ENCODE measurements around the gene TATDN3. TPM values are rescaled to one million over a fixed set of nuclear protein-coding genes. Genes with fewer than 3 reads are reported as not detected.

The TATDN3 gene
- total RNA-seq, 1 experiment from 2014 or later = 13.8 TPM

DNA sequence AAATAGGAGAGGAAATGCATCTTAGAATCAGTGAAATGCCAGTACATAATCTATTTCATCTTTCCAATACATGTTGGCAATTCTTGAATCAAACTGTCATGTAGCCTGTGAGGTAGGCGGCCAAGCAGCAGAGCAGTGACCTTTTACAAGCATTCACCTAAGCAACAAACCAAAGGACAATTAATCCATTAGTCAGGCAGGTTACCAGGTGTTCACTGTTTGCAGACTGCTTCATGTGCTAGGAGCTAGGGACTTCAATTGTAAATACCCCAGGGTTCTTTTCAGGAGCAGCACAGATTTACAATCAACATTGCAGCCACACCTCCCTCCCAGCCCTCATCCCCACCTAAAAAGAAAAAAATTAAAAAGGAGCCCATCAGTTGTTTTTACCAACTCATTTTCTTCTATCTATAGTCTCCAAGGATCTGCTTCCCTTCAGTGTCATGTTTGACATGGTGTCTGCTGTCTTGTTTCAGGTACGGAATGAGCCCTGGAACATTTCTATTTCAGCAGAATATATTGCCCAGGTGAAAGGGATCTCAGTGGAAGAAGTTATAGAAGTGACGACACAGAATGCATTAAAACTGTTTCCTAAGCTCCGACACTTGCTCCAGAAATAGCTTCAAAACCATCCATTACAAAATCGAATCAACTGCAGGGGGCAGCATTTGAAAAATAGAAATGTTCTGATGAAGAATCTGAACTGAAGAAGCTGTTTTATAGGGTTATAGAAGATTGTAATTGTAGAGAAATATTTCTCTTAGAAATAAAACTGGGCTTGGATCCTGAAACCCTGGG is 23.0 kb downstream of the TATDN3 start:
- peak overlapping the region in 2 of 3 experiments; percentile 30 to 84; a peak in 3 of 7 replicates for H3K27ac Mint-ChIP-seq
- Histone ChIP-seq H3K79me2 (ENCODE audit: insufficient read depth, low read length) (no peaks in the 10 kb centered on the region), H3K27me3 (ENCODE audit: insufficient read depth, low read length) (no peaks in the 10 kb centered on the region), H3K14ac (ENCODE audit: insufficient read depth, low read length) (no peak overlapping the region), H2BK20ac (ENCODE audit: low read depth, low read length, poor library complexity, severe bottlenecking) (no peak overlapping the region), H2BK120ac (ENCODE audit: low read depth, low read length, poor library complexity, severe bottlenecking) (no peak overlapping the region), H3K4me2 (ENCODE audit: insufficient read depth, insufficient read length, low read length) (no peak overlapping the region), H3K4me1 (ENCODE audit: insufficient read depth, low read length) (0 out of 2 replicates have a peak, but pooled peaks cover 3% of the 10 kb centered on the region), H3K23me2 (ENCODE audit: insufficient read length, low read depth, low read length, poor library complexity, severe bottlenecking) (no peaks in the 10 kb centered on the region), H3K27ac (ENCODE audit: insufficient read length, low read depth, low read length) (no peak overlapping the region), H3T11ph (ENCODE audit: low read length) (no peak overlapping the region), H3K23ac (ENCODE audit: insufficient read length, low read depth, low read length) (no peak overlapping the region), H3K79me1 (ENCODE audit: insufficient read depth, low read depth, low read length, poor library complexity, severe bottlenecking) (no peaks in the 10 kb centered on the region), H2AFZ (ENCODE audit: low read length) (no peak overlapping the region), H3K56ac (ENCODE audit: insufficient read length, low read depth, low read length) (no peak overlapping the region), H3K18ac (ENCODE audit: insufficient read length, low read depth, low read length) (no peak overlapping the region), H2AK5ac (ENCODE audit: insufficient read length, low read length) (no peak overlapping the region), H4K8ac (replicated peaks; ENCODE audit: insufficient read length, low read depth, low read length) (no peak overlapping the region), H3K4ac (ENCODE audit: low read depth, low read length) (no peak overlapping the region), H3K9me3 (ENCODE audit: control insufficient read depth, low read depth, low read length) (no peaks in the 10 kb centered on the region), H4K20me1 (ENCODE audit: control insufficient read depth, insufficient read depth, insufficient read length) (no peaks in the 10 kb centered on the region), H2BK5ac (ENCODE audit: insufficient read length, low read length) (no peak overlapping the region), H4K5ac (ENCODE audit: insufficient read length, low read depth, low read length) (no peak overlapping the region), H2BK12ac (ENCODE audit: insufficient read length, low read depth, low read length) (no peak overlapping the region), H2BK15ac (ENCODE audit: low read depth, low read length) (0 out of 2 replicates have a peak overlapping the region, but pooled peaks have one; percentile 69), H3K9ac (ENCODE audit: extremely low read depth, insufficient read length, low read length) (no peak overlapping the region), H4K91ac (ENCODE audit: insufficient read length, low read depth, low read length) (no peak overlapping the region)
- H3K9me3 Mint-ChIP-seq = no peaks in the 10 kb centered on the region
- TF ChIP-seq, protein P1, sequence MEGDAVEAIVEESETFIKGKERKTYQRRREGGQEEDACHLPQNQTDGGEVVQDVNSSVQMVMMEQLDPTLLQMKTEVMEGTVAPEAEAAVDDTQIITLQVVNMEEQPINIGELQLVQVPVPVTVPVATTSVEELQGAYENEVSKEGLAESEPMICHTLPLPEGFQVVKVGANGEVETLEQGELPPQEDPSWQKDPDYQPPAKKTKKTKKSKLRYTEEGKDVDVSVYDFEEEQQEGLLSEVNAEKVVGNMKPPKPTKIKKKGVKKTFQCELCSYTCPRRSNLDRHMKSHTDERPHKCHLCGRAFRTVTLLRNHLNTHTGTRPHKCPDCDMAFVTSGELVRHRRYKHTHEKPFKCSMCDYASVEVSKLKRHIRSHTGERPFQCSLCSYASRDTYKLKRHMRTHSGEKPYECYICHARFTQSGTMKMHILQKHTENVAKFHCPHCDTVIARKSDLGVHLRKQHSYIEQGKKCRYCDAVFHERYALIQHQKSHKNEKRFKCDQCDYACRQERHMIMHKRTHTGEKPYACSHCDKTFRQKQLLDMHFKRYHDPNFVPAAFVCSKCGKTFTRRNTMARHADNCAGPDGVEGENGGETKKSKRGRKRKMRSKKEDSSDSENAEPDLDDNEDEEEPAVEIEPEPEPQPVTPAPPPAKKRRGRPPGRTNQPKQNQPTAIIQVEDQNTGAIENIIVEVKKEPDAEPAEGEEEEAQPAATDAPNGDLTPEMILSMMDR (conservative IDR thresholded peaks at IDR 0.05) = peak; percentile 65
- H3K4me1 Mint-ChIP-seq = peaks cover 11% of the 10 kb centered on the region in 2 experiments
- peaks cover 0 to 2% (median 0%) of the 10 kb centered on the region in 3 experiments; a peak in 2 of 7 replicates for H3K36me3 Mint-ChIP-seq (ENCODE audit: insufficient read depth in 1 of 3, low read depth in 3 of 3)
- no peak overlapping the region for H3K4me3 Mint-ChIP-seq
- no peaks in the 10 kb centered on the region; the same call in 1 of the 2 replicates for H3K27me3 Mint-ChIP-seq (ENCODE audit: low read depth)
- no peak for DNase-seq
- WGBS (ENCODE audit: extremely low coverage, insufficient read length, low lambda C conversion rate) = no CpG with 5 or more reads among the region's 5 CpGs
